H1 (cell line): ENCODE measurements around the gene GDF2. TPM values are rescaled to one million over a fixed set of nuclear protein-coding genes. Genes with fewer than 3 reads are reported as not detected.

ENCODE experiments used
- CTCF ChIA-PET: fragments of 300-600 bp; sonication (Branson Sonifier 250); formaldehyde crosslinking; loops from one replicate; lab custom pipeline; 2021; ENCODE audit not compliant: partially characterized antibody; lab: Charles Lee
- POLR2A ChIA-PET: fragments of 300-600 bp; sonication (Branson Sonifier 250); formaldehyde crosslinking; loops from one replicate; lab custom pipeline; 2021; ENCODE audit warnings: inconsistent platforms; ENCODE audit not compliant: partially characterized antibody; lab: Charles Lee
- DNase-seq, 2 experiments: peaks; one replicate each; pipeline versions ENCODE4 v3.0.0 to v3.0.0-alpha.2; 2010 to 2022; ENCODE audit warnings: low spot score in 2 of 2, low read depth in 1 of 2, mixed read lengths in 1 of 2
- FAIRE-seq: peaks from 2 replicates; lab custom pipeline; 2011; peaks lifted over from hg19 to GRCh38; lab: Jason Lieb, UNC
- H2AFZ ChIP-seq: 2 replicates; pipeline ENCODE4 v1.8.1; 2012; ENCODE audit warnings: low read length, inconsistent platforms
- H2AK5ac ChIP-seq: 2 replicates; pipeline ENCODE4 v1.6.1; 2013; ENCODE audit warnings: low read depth, low read length
- H2BK120ac ChIP-seq: replicated peaks from 2 replicates; pipeline ENCODE3; 2013; ENCODE audit warnings: low read depth, low read length, inconsistent platforms
- H2BK12ac ChIP-seq: 2 replicates; pipeline ENCODE4 v1.6.1; 2013; ENCODE audit warnings: low read depth, low read length
- H2BK15ac ChIP-seq: 2 replicates; pipeline ENCODE4 v1.6.1; 2013; ENCODE audit warnings: low read length
- H2BK20ac ChIP-seq: 2 replicates; pipeline ENCODE4 v1.6.1; 2013; ENCODE audit warnings: low read length
- H2BK5ac ChIP-seq: 2 replicates; pipeline ENCODE4 v1.6.1; 2013; ENCODE audit warnings: low read depth, low read length
- H3K14ac ChIP-seq: 2 replicates; pipeline ENCODE4 v1.6.1; 2013; ENCODE audit warnings: inconsistent platforms; ENCODE audit not compliant: insufficient read length
- H3K18ac ChIP-seq: 2 replicates; pipeline ENCODE4 v1.6.1; 2013; ENCODE audit warnings: low read length; ENCODE audit errors: extremely low read depth
- H3K23ac ChIP-seq: 2 replicates; pipeline ENCODE4 v1.6.1; 2013; ENCODE audit warnings: inconsistent platforms; ENCODE audit not compliant: insufficient read length
- H3K23me2 ChIP-seq: 2 replicates; pipeline ENCODE4 v1.6.1; 2013; ENCODE audit warnings: low read depth, low read length
- H3K27ac ChIP-seq: 2 replicates; pipeline ENCODE4 v1.6.1; 2011; ENCODE audit warnings: low read depth, low read length, inconsistent platforms
- H3K27me3 ChIP-seq, 4 experiments: replicated peaks in 1 of 4; 1 replicate in 1 of 4; 2 replicates in 3 of 4; pipeline versions ENCODE4 v1.6.1 to v1.8.1; 2011 to 2013; ENCODE audit warnings: low read length in 3 of 4, mild to moderate bottlenecking in 3 of 4, inconsistent platforms in 2 of 4, mixed read lengths in 2 of 4, moderate library complexity in 1 of 4; ENCODE audit not compliant: control insufficient read depth in 3 of 4, insufficient read depth in 3 of 4; ENCODE audit errors: extremely low read depth in 1 of 4
- H3K36me3 ChIP-seq, 4 experiments: 2 replicates each; pipeline versions ENCODE4 v1.6.1 to v1.8.1; 2011 to 2013; ENCODE audit warnings: mild to moderate bottlenecking in 4 of 4, low read length in 3 of 4, moderate library complexity in 2 of 4, control low read depth in 1 of 4, inconsistent platforms in 1 of 4; ENCODE audit not compliant: insufficient read depth in 4 of 4, control insufficient read depth in 2 of 4
- H3K4ac ChIP-seq: replicated peaks from 2 replicates; pipeline ENCODE3; 2013; ENCODE audit warnings: low read length, low read depth, mixed read lengths, inconsistent platforms; ENCODE audit not compliant: insufficient read length
- H3K4me1 ChIP-seq, 4 experiments: replicated peaks in 1 of 4; 1 replicate in 1 of 4; 2 replicates in 3 of 4; pipeline versions ENCODE4 v1.6.1 to v1.8.1; 2011 to 2013; ENCODE audit warnings: low read length in 3 of 4, inconsistent platforms in 2 of 4, mixed read lengths in 1 of 4; ENCODE audit not compliant: insufficient read depth in 4 of 4, control insufficient read depth in 3 of 4
- H3K4me2 ChIP-seq, 2 experiments: 2 replicates each; pipeline versions ENCODE4 v1.6.1 to v1.8.1; 2011 to 2013; ENCODE audit warnings: low read depth in 2 of 2, low read length in 2 of 2, control low read depth in 1 of 2, inconsistent platforms in 1 of 2, mild to moderate bottlenecking in 1 of 2; ENCODE audit not compliant: insufficient read depth in 1 of 2
- H3K4me3 ChIP-seq, 4 experiments: fragments of 200-600, 300-600 bp in 1 of 4; sonication (generic), shearing (Covaris generic), sonication (Bioruptor Twin) in 1 of 4; 2 replicates each; pipeline versions ENCODE4 v1.5.1 to v1.8.1; 2011 to 2016; ENCODE audit warnings: low read length in 4 of 4, low read depth in 3 of 4, control low read depth in 2 of 4, inconsistent platforms in 2 of 4, mild to moderate bottlenecking in 2 of 4, mixed read lengths in 1 of 4, moderate library complexity in 1 of 4; ENCODE audit not compliant: insufficient read depth in 2 of 4; ENCODE audit errors: extremely low read depth in 1 of 4
- H3K56ac ChIP-seq: replicated peaks from 2 replicates; pipeline ENCODE3; 2013; ENCODE audit warnings: low read depth, mild to moderate bottlenecking, mixed read lengths, low read length, inconsistent platforms; ENCODE audit not compliant: insufficient read length
- H3K79me1 ChIP-seq: 2 replicates; pipeline ENCODE4 v1.6.1; 2013; ENCODE audit warnings: low read depth, low read length, control low read depth
- H3K79me2 ChIP-seq, 2 experiments: 2 replicates each; pipeline versions ENCODE4 v1.6.1 to v1.8.1; 2012 to 2013; ENCODE audit warnings: low read length in 2 of 2, mild to moderate bottlenecking in 2 of 2, inconsistent platforms in 1 of 2; ENCODE audit not compliant: insufficient read depth in 2 of 2, control insufficient read depth in 1 of 2
- H3K9ac ChIP-seq, 4 experiments: replicated peaks in 1 of 4; 1 replicate in 1 of 4; 2 replicates in 3 of 4; pipeline versions ENCODE4 v1.6.1 to v1.8.1; 2011 to 2013; ENCODE audit warnings: low read depth in 3 of 4, low read length in 3 of 4, control low read depth in 2 of 4, mild to moderate bottlenecking in 2 of 4, moderate library complexity in 2 of 4, inconsistent platforms in 1 of 4; ENCODE audit errors: extremely low read depth in 1 of 4
- H3K9me3 ChIP-seq, 2 experiments: 2 replicates each; pipeline versions ENCODE4 v1.6.1 to v1.8.1; 2012 to 2013; ENCODE audit warnings: mild to moderate bottlenecking in 2 of 2, moderate library complexity in 2 of 2, control low read depth in 1 of 2, inconsistent platforms in 1 of 2, low read depth in 1 of 2, low read length in 1 of 2, mixed read lengths in 1 of 2; ENCODE audit not compliant: insufficient read depth in 2 of 2
- H4K20me1 ChIP-seq, 2 experiments: replicated peaks in 1 of 2; 2 replicates each; pipeline versions ENCODE3 to v1.8.1; 2011 to 2013; ENCODE audit warnings: inconsistent platforms in 2 of 2, low read length in 2 of 2, mild to moderate bottlenecking in 1 of 2; ENCODE audit not compliant: insufficient read depth in 2 of 2, control insufficient read depth in 1 of 2
- H4K5ac ChIP-seq: 2 replicates; pipeline ENCODE4 v1.6.1; 2013; ENCODE audit warnings: low read length, low read depth, mixed read lengths, inconsistent platforms; ENCODE audit not compliant: insufficient read length
- H4K8ac ChIP-seq: 2 replicates; pipeline ENCODE4 v1.8.0; 2013; ENCODE audit warnings: mild to moderate bottlenecking, moderate library complexity, low read length, inconsistent platforms; ENCODE audit not compliant: insufficient read depth; ENCODE audit errors: extremely low read depth
- H4K91ac ChIP-seq: replicated peaks from 2 replicates; pipeline ENCODE3; 2013; ENCODE audit warnings: low read length, mixed read lengths, inconsistent platforms; ENCODE audit not compliant: insufficient read length
- ASH2L ChIP-seq: fragments of 200-600, 300-600 bp; sonication (generic); IDR thresholded peaks from one replicate; pipeline ENCODE4 v1.7.1; 2017; ENCODE audit warnings: low read length
- BACH1 ChIP-seq: IDR thresholded peaks from 2 replicates; pipeline ENCODE4 v1.6.1; 2012; ENCODE audit warnings: low read length, improper control_type of control experiment
- CTCF ChIP-seq, 3 experiments: IDR thresholded peaks; 1 replicate in 2 of 3; 2 replicates in 1 of 3; pipeline versions ENCODE4 v1.5.1 to v1.6.1; 2011; ENCODE audit warnings: low read length in 3 of 3, mild to moderate bottlenecking in 3 of 3, inconsistent platforms in 2 of 3, low read depth in 1 of 3, moderate library complexity in 1 of 3; ENCODE audit not compliant: insufficient read depth in 1 of 3; ENCODE audit errors: control extremely low read depth in 1 of 3
- E2F6 ChIP-seq: IDR thresholded peaks from 2 replicates; pipeline ENCODE4 v1.6.1; 2012; ENCODE audit warnings: inconsistent platforms
- JUN ChIP-seq: IDR thresholded peaks from 2 replicates; pipeline ENCODE4 v1.6.1; 2011; ENCODE audit warnings: low read depth, mild to moderate bottlenecking, improper control_type of control experiment, low read length
- KDM5A ChIP-seq: fragments of 200-600 bp; IDR thresholded peaks from 2 replicates; pipeline ENCODE4 v1.7.1; 2012; ENCODE audit warnings: mild to moderate bottlenecking, low read length, inconsistent platforms, mixed read lengths
- RFX5 ChIP-seq: IDR thresholded peaks from 2 replicates; pipeline ENCODE4 v1.6.1; 2011; ENCODE audit warnings: low read depth, low read length, improper control_type of control experiment, borderline replicate concordance
- TBP ChIP-seq: IDR thresholded peaks from 2 replicates; pipeline ENCODE4 v1.6.1; 2011; ENCODE audit warnings: low read depth, low read length, improper control_type of control experiment
- WGBS, 2 experiments: shearing (Covaris generic) in 1 of 2; methylation state at CpG; one replicate each; pipeline versions ENCODE4 v1.1.6 to v1.1.7; 2013 to 2015; ENCODE audit warnings: low lambda C conversion rate in 2 of 2, mixed read lengths in 2 of 2, inconsistent platforms in 1 of 2, low coverage in 1 of 2, missing lambda C conversion rate in 1 of 2; ENCODE audit not compliant: insufficient replicate concordance in 2 of 2, insufficient coverage in 1 of 2, insufficient read length in 1 of 2; ENCODE audit errors: extremely low coverage in 1 of 2, missing lambda C conversion rate in 1 of 2; 5-methylcytosine and 5-hydroxymethylcytosine counted together
- polyA plus RNA-seq, 7 experiments: library from polyadenylated mRNA; depleted of rRNA in 3 of 7; stranded (reverse) in 5 of 7; unstranded in 2 of 7; fragments of >200 nt in 5 of 7; fragments of 200-250 nt in 2 of 7; gene quantifications; 1 replicate in 5 of 7; 2 replicates in 1 of 7; 4 replicates in 1 of 7; pipeline versions ENCODE4 v1.2.1 to v1.2.3, GENCODE V29; 2011 to 2013; ENCODE audit warnings: missing spikeins in 2 of 7, mixed read lengths in 2 of 7
- total RNA-seq: library from RNA; stranded (reverse); fragmentation: NEBNext Ultra II Directional; extraction: Animal tissue kit (Norgen Biotek cat#: 25700); gene quantifications from 2 replicates; pipeline ENCODE4 v1.2.1, GENCODE V29; 2021

The GDF2 gene
- total and polyA plus RNA-seq, 2 of the 8 experiments (the other 6 are each of a cell fraction or from before 2014, with no cell fraction given) = not detected

GRCh38 chr10:47321521-47322195 is 596 bp upstream of the GDF2 start:
- Histone ChIP-seq H3K4me1 (no peaks in the 10 kb centered on the region), H4K91ac (no peak overlapping the region), H2BK120ac (no peak overlapping the region), H3K23me2 (no peaks in the 10 kb centered on the region), H3K27me3 (no peaks in the 10 kb centered on the region; a peak in 2 of 7 replicates), H3K9me3 (no peaks in the 10 kb centered on the region), H3K9ac (no peak overlapping the region), H3K23ac (no peak overlapping the region), H2BK20ac (no peak overlapping the region), H2AK5ac (no peak overlapping the region), H3K79me1 (no peaks in the 10 kb centered on the region), H4K5ac (no peak overlapping the region), H2BK12ac (no peak overlapping the region), H3K56ac (no peak overlapping the region), H4K20me1 (no peaks in the 10 kb centered on the region), H3K36me3 (no peaks in the 10 kb centered on the region), H3K4ac (no peak overlapping the region), H3K14ac (no peak overlapping the region), H3K18ac (no peak overlapping the region), H3K4me3 (no peak overlapping the region), H2BK15ac (no peak overlapping the region), H4K8ac (no peak overlapping the region), H3K79me2 (no peaks in the 10 kb centered on the region), H2AFZ (no peak overlapping the region), H2BK5ac (no peak overlapping the region; the same call in 1 of the 2 replicates), H3K27ac (no peak overlapping the region), H3K4me2 (no peak overlapping the region)
- DNase-seq (no peak), FAIRE-seq (no peak)
- ChIA-PET CTCF (interaction anchor here (0.9 to 1.3 kb wide), 5 partner anchors 10 to 297 kb away, joined by 3 to 6 read pairs (median 3); no protein-coding TSS in a partner anchor), POLR2A (no interaction called here)
- 83% methylated on average over 8 of the region's 8 CpGs; no CpG with 5 or more reads in 1 of the 2 experiments for WGBS, 2 experiments
- TF ChIP-seq E2F6 (no peak), TBP (no peak), ASH2L (no peak), BACH1 (no peak), JUN (no peak), CTCF (IDR thresholded peaks at IDR 0.05; ENCODE audit: control extremely low read depth in 1 of 3, insufficient read depth in 1 of 3, low read depth in 1 of 3, low read length in 3 of 3) (no peak), KDM5A (no peak), RFX5 (no peak)
